SK-N-SH treated with all-trans-retinoic acid at 6 μM for 48 hours (cell line): ENCODE results near the gene YPEL5.

Experiments used
- ATAC-seq: fragments of 200-7000 bp; cut with Tn5 transposase; 3 replicates; pipeline ENCODE4 v1.9.1; 2020; ENCODE audit warnings: mild to moderate bottlenecking, moderate library complexity
- ARNTL ChIP-seq: fragments of 450-650 bp; formaldehyde crosslinking; IDR thresholded peaks from 2 replicates; pipeline ENCODE4 v1.5.0; 2020; ENCODE audit warnings: low read depth, mild to moderate bottlenecking, moderate library complexity, borderline replicate concordance
- BACH2 ChIP-seq: fragments of 250-450 bp; sonication (Bioruptor Pico); IDR thresholded peaks from 2 replicates; pipeline ENCODE4 v1.9.0; 2021; ENCODE audit warnings: mild to moderate bottlenecking, borderline replicate concordance
- CREB5 ChIP-seq: fragments of 250-450 bp; sonication (Bioruptor Pico); IDR thresholded peaks from 2 replicates; pipeline ENCODE4 v1.5.1; 2020; ENCODE audit warnings: low read depth, mild to moderate bottlenecking, moderate library complexity
- CSDC2 ChIP-seq: fragments of 250-450 bp; sonication (Bioruptor Pico); IDR thresholded peaks from 2 replicates; pipeline ENCODE4 v1.5.0; 2020; ENCODE audit warnings: mild to moderate bottlenecking, moderate library complexity
- CSRNP3 ChIP-seq: fragments of 250-450 bp; sonication (Bioruptor Pico); IDR thresholded peaks from 2 replicates; pipeline ENCODE4 v1.5.1; 2021; ENCODE audit warnings: mild to moderate bottlenecking, moderate library complexity
- ESRRG ChIP-seq: fragments of 250-450 bp; sonication (Bioruptor Pico); IDR thresholded peaks from 2 replicates; pipeline ENCODE4 v1.6.1; 2021; ENCODE audit warnings: mild to moderate bottlenecking
- GLIS3 ChIP-seq: fragments of 250-450 bp; sonication (Bioruptor Pico); IDR thresholded peaks from 2 replicates; pipeline ENCODE4 v1.5.0; 2020; ENCODE audit warnings: mild to moderate bottlenecking, moderate library complexity
- ISL1 ChIP-seq: fragments of 250-450 bp; sonication (Bioruptor Pico); IDR thresholded peaks from 2 replicates; pipeline ENCODE4 v2.1.2; 2022; ENCODE audit warnings: mild to moderate bottlenecking, moderate library complexity
- OSR1 ChIP-seq: fragments of 250-450 bp; sonication (Bioruptor Pico); IDR thresholded peaks from 2 replicates; pipeline ENCODE4 v1.8.0; 2022; ENCODE audit warnings: moderate library complexity, mild to moderate bottlenecking, inconsistent platforms
- PATZ1 ChIP-seq: fragments of 250-450 bp; sonication (Bioruptor Pico); IDR thresholded peaks from 2 replicates; pipeline ENCODE4 v1.8.0; 2020; ENCODE audit warnings: mild to moderate bottlenecking, moderate library complexity, borderline replicate concordance
- POU6F1 ChIP-seq: fragments of 250-450 bp; sonication (Bioruptor Pico); IDR thresholded peaks from 2 replicates; pipeline ENCODE4 v1.8.0; 2021; ENCODE audit warnings: low read depth, mild to moderate bottlenecking, moderate library complexity, borderline replicate concordance
- PPARA ChIP-seq: fragments of 250-450 bp; sonication (Bioruptor Pico); IDR thresholded peaks from 2 replicates; pipeline ENCODE4 v1.5.0; 2020; ENCODE audit warnings: mild to moderate bottlenecking, borderline replicate concordance
- RARB ChIP-seq: fragments of 250-450 bp; sonication (Bioruptor Pico); IDR thresholded peaks from 2 replicates; pipeline ENCODE4 v1.8.0; 2021; ENCODE audit warnings: mild to moderate bottlenecking, moderate library complexity
- SNAI2 ChIP-seq: fragments of 250-450 bp; sonication (Bioruptor Pico); IDR thresholded peaks from 2 replicates; pipeline ENCODE4 v1.5.0; 2020; ENCODE audit warnings: mild to moderate bottlenecking, moderate library complexity
- TCF4 ChIP-seq: fragments of 250-450 bp; sonication (Bioruptor Pico); IDR thresholded peaks from 2 replicates; pipeline ENCODE4 v1.8.0; 2021; ENCODE audit warnings: mild to moderate bottlenecking, moderate library complexity, borderline replicate concordance
- TOX ChIP-seq: fragments of 250-450 bp; sonication (Bioruptor Pico); IDR thresholded peaks from 2 replicates; pipeline ENCODE4 v1.8.0; 2021; ENCODE audit warnings: mild to moderate bottlenecking, moderate library complexity, borderline replicate concordance
- TSHZ2 ChIP-seq: fragments of 250-450 bp; sonication (Bioruptor Pico); IDR thresholded peaks from 2 replicates; pipeline ENCODE4 v1.5.0; 2020; ENCODE audit warnings: mild to moderate bottlenecking, moderate library complexity
- ZFP3 ChIP-seq: fragments of 250-450 bp; sonication (Bioruptor Pico); IDR thresholded peaks from 2 replicates; pipeline ENCODE4 v1.5.0; 2020; ENCODE audit warnings: mild to moderate bottlenecking, moderate library complexity
- ZNF565 ChIP-seq: fragments of 450-650 bp; formaldehyde crosslinking; conservative IDR thresholded peaks from 2 replicates; pipeline ENCODE4 v1.5.0; 2020; ENCODE audit warnings: low read depth, mild to moderate bottlenecking, moderate library complexity
- ZNF70 ChIP-seq: fragments of 450-650 bp; formaldehyde crosslinking; IDR thresholded peaks from 2 replicates; pipeline ENCODE4 v1.5.0; 2020; ENCODE audit warnings: mild to moderate bottlenecking, moderate library complexity
- ZNF8 ChIP-seq: fragments of 450-650 bp; formaldehyde crosslinking; IDR thresholded peaks from 2 replicates; pipeline ENCODE4 v1.5.0; 2020; ENCODE audit warnings: mild to moderate bottlenecking, moderate library complexity

Gene YPEL5

GRCh38 chr2:30193104-30193681 lies 46.4 kb downstream of the YPEL5 start:
- ATAC-seq: no peak
- TF ChIP-seq SNAI2 (no peak), GLIS3 (CRISPR knock-in tag) (no peak), PPARA (CRISPR knock-in tag) (no peak), CREB5 (CRISPR knock-in tag) (no peak), ZNF565 (no peak), ESRRG (CRISPR knock-in tag) (no peak), ZNF70 (no peak), PATZ1 (no peak), CSRNP3 (CRISPR knock-in tag) (no peak), ZNF8 (CRISPR knock-in tag) (no peak), ISL1 (CRISPR knock-in tag) (no peak), TSHZ2 (CRISPR knock-in tag) (no peak), ARNTL (CRISPR knock-in tag) (no peak), BACH2 (no peak), OSR1 (CRISPR knock-in tag) (no peak), ZFP3 (CRISPR knock-in tag) (no peak), CSDC2 (CRISPR knock-in tag) (no peak), TOX (CRISPR knock-in tag) (no peak), RARB (CRISPR knock-in tag) (no peak), POU6F1 (CRISPR knock-in tag) (no peak)

GRCh38 chr2:30194421-30194820 lies 47.6 kb downstream of the YPEL5 start:
- no peak for ATAC-seq
- no peak for TF ChIP-seq CSRNP3 (CRISPR knock-in tag)
- TF ChIP-seq TSHZ2 (CRISPR knock-in tag): no peak
- no peak for TF ChIP-seq PATZ1
- no peak for TF ChIP-seq CSDC2 (CRISPR knock-in tag)
- no peak for TF ChIP-seq RARB (CRISPR knock-in tag)
- no peak for TF ChIP-seq ZFP3 (CRISPR knock-in tag)
- no peak for TF ChIP-seq POU6F1 (CRISPR knock-in tag)
- no peak for TF ChIP-seq TOX (CRISPR knock-in tag)
- no peak for TF ChIP-seq ZNF565
- TF ChIP-seq TCF4 (CRISPR knock-in tag): no peak
- no peak for TF ChIP-seq PPARA (CRISPR knock-in tag)
- TF ChIP-seq OSR1 (CRISPR knock-in tag): no peak
- TF ChIP-seq ISL1 (CRISPR knock-in tag): no peak
